ENCODE results near the gene FAM120A. TPM values are rescaled to one million over a fixed set of nuclear protein-coding genes. Genes with fewer than 3 reads are reported as not detected.

FAM120A gene
- total RNA-seq, 4 donors from 2014 or later: 56.5 to 82.3 (median 65.7) TPM

GRCh38 chr9:93593144-93593658 lies 141.7 kb downstream of the FAM120A start:
- WGBS, 2 donors: 63 to 72% methylated on average over 2 of the region's 2 CpGs
- Histone ChIP-seq H3K4me1 (peaks cover 8 to 59% (median 19%) of the 10 kb centered on the region in 3 donors), H3K4me3 (no peak overlapping the region), H3K27ac (no peak overlapping the region), H3K9me3 (no peaks in the 10 kb centered on the region), H3K36me3 (no peaks in the 10 kb centered on the region), H3K27me3 (no peaks in the 10 kb centered on the region)
- no peak for DNase-seq
- TF ChIP-seq POLR2A (IDR thresholded peaks at IDR 0.05): no peak
- TF ChIP-seq CTCF (IDR thresholded peaks at IDR 0.05): no peak
- intact Hi-C loops (cut with DNase I): no loop called here

- 57 to 90% methylated on average over 2 to 5 of the region's 9 CpGs for WGBS, 2 donors
- H3K4me1 ChIP-seq: peaks cover 8 to 59% (median 25%) of the 10 kb centered on the region in 3 donors
- H3K27me3 ChIP-seq: no peaks in the 10 kb centered on the region
- no peaks in the 10 kb centered on the region for H3K9me3 ChIP-seq
- H3K27ac ChIP-seq: no peak overlapping the region
- intact Hi-C loops (cut with DNase I): no loop called here
- no peak for DNase-seq
- no peak overlapping the region for H3K4me3 ChIP-seq
- TF ChIP-seq CTCF (IDR thresholded peaks at IDR 0.05): no peak
- no peak for TF ChIP-seq POLR2A (IDR thresholded peaks at IDR 0.05)
- H3K36me3 ChIP-seq: no peaks in the 10 kb centered on the region
Observed at GRCh38 chr9:93594041-93594756, 142.7 kb downstream of the FAM120A start.

- Histone ChIP-seq H3K27me3 (no peaks in the 10 kb centered on the region), H3K9me3 (no peaks in the 10 kb centered on the region), H3K4me3 (no peak overlapping the region), H3K4me1 (peaks cover 8 to 60% (median 30%) of the 10 kb centered on the region in 3 donors), H3K36me3 (no peaks in the 10 kb centered on the region), H3K27ac (no peak overlapping the region)
- DNase-seq: no peak
- 89 to 98% methylated on average over 5 of the region's 5 CpGs for WGBS, 2 donors
- intact Hi-C loops (cut with DNase I): no loop called here
- TF ChIP-seq POLR2A (IDR thresholded peaks at IDR 0.05) (no peak), CTCF (IDR thresholded peaks at IDR 0.05) (no peak)
Observed at GRCh38 chr9:93595461-93595860, 144.0 kb downstream of the FAM120A start.

- no peak for TF ChIP-seq POLR2A (IDR thresholded peaks at IDR 0.05)
- TF ChIP-seq CTCF (IDR thresholded peaks at IDR 0.05): no peak
- intact Hi-C loops (cut with DNase I): no loop called here
- H3K9me3 ChIP-seq: no peaks in the 10 kb centered on the region
- H3K27me3 ChIP-seq: no peaks in the 10 kb centered on the region
- peaks cover 8 to 61% (median 28%) of the 10 kb centered on the region in 3 donors for H3K4me1 ChIP-seq
- WGBS, 2 donors: 79 to 90% methylated on average over 3 of the region's 5 CpGs
- H3K36me3 ChIP-seq: no peaks in the 10 kb centered on the region
- no peak for DNase-seq
- H3K27ac ChIP-seq: no peak overlapping the region
- H3K4me3 ChIP-seq: no peak overlapping the region
Observed at GRCh38 chr9:93595861-93596365, 144.4 kb downstream of the FAM120A start.

- no peaks in the 10 kb centered on the region for H3K9me3 ChIP-seq
- no peaks in the 10 kb centered on the region for H3K27me3 ChIP-seq
- no peak for DNase-seq
- no peak for TF ChIP-seq CTCF (IDR thresholded peaks at IDR 0.05)
- no peak for TF ChIP-seq POLR2A (IDR thresholded peaks at IDR 0.05)
- peaks cover 8 to 57% (median 27%) of the 10 kb centered on the region in 3 donors for H3K4me1 ChIP-seq
- intact Hi-C loops (cut with DNase I): no loop called here
- WGBS, 2 donors: 29 to 70% methylated on average over 1 to 4 of the region's 4 CpGs
- H3K4me3 ChIP-seq: no peak overlapping the region
- no peaks in the 10 kb centered on the region for H3K36me3 ChIP-seq
- no peak overlapping the region for H3K27ac ChIP-seq
Observed at GRCh38 chr9:93596399-93596798, 144.9 kb downstream of the FAM120A start.

Data from esophagus squamous epithelium (tissue), 5 donors.